Endothelial cell (in vitro differentiated cells): ENCODE results near the gene SCGB1D4. TPM values are rescaled to one million over a fixed set of nuclear protein-coding genes. Genes with fewer than 3 reads are reported as not detected.
"Not testable (repeated sequence)": the region's sequence is repeated elsewhere in the genome, so short reads cannot be mapped to it uniquely, and the experiment has no call there.

Source experiments
- DNase-seq: peaks from one replicate; pipeline ENCODE4 v3.0.0; 2021; ENCODE audit warnings: low spot score
- H3K27ac Mint-ChIP-seq: one replicate; pipeline ENCODE4 v1.8.0; 2021; ENCODE audit warnings: mixed read lengths, inconsistent platforms; ENCODE audit not compliant: unreplicated experiment
- H3K27me3 Mint-ChIP-seq: one replicate; pipeline ENCODE4 v1.8.0; 2021; ENCODE audit warnings: mild to moderate bottlenecking, moderate library complexity, mixed read lengths, inconsistent platforms; ENCODE audit not compliant: unreplicated experiment
- H3K36me3 Mint-ChIP-seq: one replicate; pipeline ENCODE4 v1.8.0; 2021; ENCODE audit warnings: mild to moderate bottlenecking, low read depth, mixed read lengths, inconsistent platforms; ENCODE audit not compliant: unreplicated experiment
- H3K4me1 Mint-ChIP-seq: one replicate; pipeline ENCODE4 v1.8.0; 2021; ENCODE audit warnings: mild to moderate bottlenecking, mixed read lengths, inconsistent platforms; ENCODE audit not compliant: unreplicated experiment
- H3K4me3 Mint-ChIP-seq: one replicate; pipeline ENCODE4 v1.8.0; 2021; ENCODE audit warnings: mild to moderate bottlenecking, mixed read lengths, inconsistent platforms; ENCODE audit not compliant: unreplicated experiment
- H3K9me3 Mint-ChIP-seq: one replicate; pipeline ENCODE4 v1.8.0; 2021; ENCODE audit warnings: mixed read lengths, inconsistent platforms; ENCODE audit not compliant: unreplicated experiment
- long read RNA-seq: library from polyadenylated mRNA; unstranded; transcript quantifications from one replicate; pipeline ENCODE4 v2.0.0, GENCODE V29; 2020; ENCODE audit not compliant: unreplicated experiment
- total RNA-seq: library from RNA; stranded (reverse); fragmentation: NEBNext Ultra II Directional; extraction: Animal tissue kit (Norgen Biotek cat#: 25700); gene quantifications from one replicate; pipeline ENCODE4 v1.2.1, GENCODE V29; 2021; ENCODE audit not compliant: unreplicated experiment
- TF ChIP-seq, protein P1 (sequence below): fragments of 200-600 bp; sonication (generic); IDR thresholded peaks from one replicate; pipeline ENCODE4 v1.5.0; 2021; ENCODE audit warnings: antibody characterized with exemption; ENCODE audit not compliant: unreplicated experiment

Gene SCGB1D4
- not detected for total RNA-seq
- long read RNA-seq: 0 reads

DNA sequence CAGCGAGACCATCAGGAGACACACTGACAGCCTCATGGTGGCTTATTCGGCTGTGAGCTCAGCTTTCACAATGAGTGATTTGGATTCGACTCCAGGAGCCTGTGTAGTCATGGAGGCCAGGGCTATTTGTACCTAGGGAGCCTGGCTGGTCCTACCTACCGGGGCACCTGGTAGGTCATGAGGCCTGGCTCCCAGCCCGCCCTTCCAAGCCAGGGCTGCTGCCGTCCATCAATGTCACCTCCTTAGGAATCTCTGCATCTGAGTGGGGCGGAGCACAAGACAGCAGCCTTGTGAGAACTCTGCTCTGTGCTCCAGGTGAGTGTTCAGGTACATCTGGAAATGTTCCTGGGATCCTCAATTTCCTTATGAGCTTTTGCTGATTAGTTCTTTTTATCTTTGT lies at the start of gene SCGB1D4:
Gene SCGB1D4 (minus strand): TSS at position 101 of the 400 bp plus-strand sequence. CDS start 65 bp downstream, at position 36.
- H3K4me1 Mint-ChIP-seq: no peaks in the 10 kb centered on the region
- DNase-seq: no peak
- no peaks in the 10 kb centered on the region for H3K27me3 Mint-ChIP-seq
- TF ChIP-seq, protein P1, sequence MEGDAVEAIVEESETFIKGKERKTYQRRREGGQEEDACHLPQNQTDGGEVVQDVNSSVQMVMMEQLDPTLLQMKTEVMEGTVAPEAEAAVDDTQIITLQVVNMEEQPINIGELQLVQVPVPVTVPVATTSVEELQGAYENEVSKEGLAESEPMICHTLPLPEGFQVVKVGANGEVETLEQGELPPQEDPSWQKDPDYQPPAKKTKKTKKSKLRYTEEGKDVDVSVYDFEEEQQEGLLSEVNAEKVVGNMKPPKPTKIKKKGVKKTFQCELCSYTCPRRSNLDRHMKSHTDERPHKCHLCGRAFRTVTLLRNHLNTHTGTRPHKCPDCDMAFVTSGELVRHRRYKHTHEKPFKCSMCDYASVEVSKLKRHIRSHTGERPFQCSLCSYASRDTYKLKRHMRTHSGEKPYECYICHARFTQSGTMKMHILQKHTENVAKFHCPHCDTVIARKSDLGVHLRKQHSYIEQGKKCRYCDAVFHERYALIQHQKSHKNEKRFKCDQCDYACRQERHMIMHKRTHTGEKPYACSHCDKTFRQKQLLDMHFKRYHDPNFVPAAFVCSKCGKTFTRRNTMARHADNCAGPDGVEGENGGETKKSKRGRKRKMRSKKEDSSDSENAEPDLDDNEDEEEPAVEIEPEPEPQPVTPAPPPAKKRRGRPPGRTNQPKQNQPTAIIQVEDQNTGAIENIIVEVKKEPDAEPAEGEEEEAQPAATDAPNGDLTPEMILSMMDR: no peak
- no peaks in the 10 kb centered on the region for H3K36me3 Mint-ChIP-seq
- no peak within 1 kb of the TSS for H3K27ac Mint-ChIP-seq
- H3K9me3 Mint-ChIP-seq: no peaks in the 10 kb centered on the region
- no peak within 1 kb of the TSS for H3K4me3 Mint-ChIP-seq

- no peaks in the 10 kb centered on the region for H3K36me3 Mint-ChIP-seq
- DNase-seq: no peak
- no peaks in the 10 kb centered on the region for H3K4me1 Mint-ChIP-seq
- no peaks in the 10 kb centered on the region for H3K9me3 Mint-ChIP-seq
- TF ChIP-seq, protein P1: no peak
- no peak overlapping the region for H3K27ac Mint-ChIP-seq
- H3K4me3 Mint-ChIP-seq: no peak overlapping the region
- H3K27me3 Mint-ChIP-seq: no peaks in the 10 kb centered on the region
These were observed 47.0 kb upstream of the SCGB1D4 start for GRCh38 chr11:62345861-62346260.

- no peaks in the 10 kb centered on the region for H3K36me3 Mint-ChIP-seq
- DNase-seq: no peak
- no peaks in the 10 kb centered on the region for H3K27me3 Mint-ChIP-seq
- no peak overlapping the region for H3K4me3 Mint-ChIP-seq
- peaks cover 4% of the 10 kb centered on the region for H3K4me1 Mint-ChIP-seq
- TF ChIP-seq, protein P1: no peak
- H3K9me3 Mint-ChIP-seq: no peaks in the 10 kb centered on the region
- no peak overlapping the region for H3K27ac Mint-ChIP-seq
These were observed 45.3 kb upstream of the SCGB1D4 start for GRCh38 chr11:62344210-62344609.

GRCh38 chr11:62343646-62344190 lies 44.8 kb upstream of the SCGB1D4 start:
- H3K4me1 Mint-ChIP-seq, H3K9me3 Mint-ChIP-seq, H3K36me3 Mint-ChIP-seq, H3K4me3 Mint-ChIP-seq, H3K27me3 Mint-ChIP-seq, DNase-seq, H3K27ac Mint-ChIP-seq: not testable (repeated sequence)

- Mint-ChIP-seq H3K27ac (no peak overlapping the region), H3K9me3 (no peaks in the 10 kb centered on the region), H3K4me3 (no peak overlapping the region), H3K36me3 (peaks cover under 1% of the 10 kb centered on the region), H3K4me1 (peaks cover 10% of the 10 kb centered on the region), H3K27me3 (peaks cover 3% of the 10 kb centered on the region)
- TF ChIP-seq, protein P1: no peak
- DNase-seq: no peak
These were observed 42.7 kb upstream of the SCGB1D4 start for GRCh38 chr11:62341588-62341987.
